ENCODE data around the gene CDH13. TPM values are rescaled to one million over a fixed set of nuclear protein-coding genes. Genes with fewer than 3 reads are reported as not detected.

The CDH13 gene
- total RNA-seq, 1 donor from 2014 or later: 25.7 TPM

DNA sequence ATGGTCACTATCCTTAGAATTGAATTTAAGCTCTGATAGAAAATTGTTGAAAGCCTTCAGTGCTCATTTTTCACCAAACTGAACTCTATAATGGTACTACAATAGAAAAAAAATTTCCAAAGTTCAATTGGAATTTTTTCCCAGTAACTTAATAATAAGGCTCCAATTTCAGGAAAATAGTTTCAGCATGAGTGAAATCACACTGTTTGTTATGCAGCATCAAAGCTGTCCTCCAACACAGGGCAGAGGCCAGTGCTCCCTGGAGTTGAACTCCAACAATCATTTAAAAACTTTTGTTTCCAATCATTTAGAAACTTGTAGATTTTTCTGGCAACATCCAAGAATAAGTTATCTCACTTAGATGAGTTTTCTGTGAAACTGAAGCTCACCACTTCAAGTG lies 1077.9 kb downstream of the CDH13 start:
- DNase-seq (ENCODE audit: low spot score in 2 of 2) (no peak), FAIRE-seq (no peak)

- DNase-seq (ENCODE audit: low spot score in 2 of 2) (no peak), FAIRE-seq (no peak)
Observed at GRCh38 chr16:83705856-83706255, 1079.1 kb downstream of the CDH13 start.

GRCh38 chr16:83706394-83706793 lies 1079.6 kb downstream of the CDH13 start:
- FAIRE-seq (no peak), DNase-seq (ENCODE audit: low spot score in 2 of 2) (no peak)

DNA sequence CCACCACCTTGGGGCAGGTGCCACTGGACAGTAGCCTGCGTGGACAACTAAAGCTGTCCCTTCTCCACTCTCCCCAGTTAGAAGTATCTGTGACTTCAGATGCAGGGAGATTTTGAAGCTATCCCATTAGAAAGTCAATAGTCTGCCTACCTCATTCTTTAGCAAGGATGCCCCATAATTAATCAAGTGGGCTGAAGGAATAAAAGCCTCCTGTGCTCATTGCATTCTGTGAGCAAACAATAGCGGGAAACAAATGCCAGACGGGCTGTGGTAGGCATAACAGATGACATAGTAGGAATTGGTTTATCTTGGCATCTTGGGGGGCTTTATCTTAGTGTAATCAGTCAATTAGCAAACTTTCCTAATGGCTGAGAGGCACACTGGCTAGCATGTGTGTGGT lies 1084.3 kb downstream of the CDH13 start:
- FAIRE-seq (no peak), DNase-seq (ENCODE audit: low spot score in 2 of 2) (no peak)

DNA sequence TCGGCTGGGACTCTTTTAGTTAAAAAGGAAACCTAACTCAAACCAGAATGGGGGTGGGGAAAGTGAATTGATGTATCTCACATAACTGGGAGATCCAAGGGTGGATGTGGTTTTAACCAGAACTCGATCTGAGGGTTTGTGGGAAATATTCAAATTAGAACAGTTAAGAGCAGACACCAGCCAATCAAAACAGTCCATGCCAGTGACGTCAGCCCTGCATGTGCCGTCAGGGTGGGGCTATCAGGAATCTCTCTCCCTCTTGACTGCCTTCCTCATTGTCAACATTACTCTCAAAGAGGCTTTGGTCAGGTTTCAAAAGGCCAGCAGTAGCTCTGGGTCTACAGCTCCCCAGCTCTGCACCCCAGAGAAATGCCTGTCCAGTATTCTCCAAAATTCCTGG lies 1086.8 kb downstream of the CDH13 start:
- no peak for FAIRE-seq

DNA sequence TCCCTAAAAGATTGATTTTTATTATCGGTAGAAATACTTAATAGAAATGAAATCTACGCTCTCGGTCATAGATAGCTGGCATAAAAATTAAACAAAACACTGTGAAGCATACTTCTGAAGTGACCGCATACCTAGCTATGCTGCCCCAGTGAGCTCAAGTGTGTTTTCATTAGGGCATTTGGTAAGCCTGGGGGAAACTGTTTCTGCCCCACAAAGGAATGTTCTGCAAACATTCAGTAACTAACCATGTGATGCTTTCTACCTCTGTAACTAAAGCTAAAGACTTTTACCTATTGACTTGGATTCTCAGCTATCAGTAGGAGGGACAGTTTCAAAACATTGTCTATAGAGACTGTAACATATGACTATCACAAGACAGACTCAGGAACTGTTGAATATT lies 1087.5 kb downstream of the CDH13 start:
- DNase-seq (ENCODE audit: low spot score in 2 of 2) (no peak), FAIRE-seq (no peak)

More for the DNA sequence above, 1086.8 kb downstream of the CDH13 start:
- no peak for DNase-seq (ENCODE audit: low spot score in 2 of 2)

- no peak for DNase-seq (ENCODE audit: low spot score in 2 of 2)
- no peak for FAIRE-seq
Observed at GRCh38 chr16:83715217-83715920, 1088.6 kb downstream of the CDH13 start.

DNA sequence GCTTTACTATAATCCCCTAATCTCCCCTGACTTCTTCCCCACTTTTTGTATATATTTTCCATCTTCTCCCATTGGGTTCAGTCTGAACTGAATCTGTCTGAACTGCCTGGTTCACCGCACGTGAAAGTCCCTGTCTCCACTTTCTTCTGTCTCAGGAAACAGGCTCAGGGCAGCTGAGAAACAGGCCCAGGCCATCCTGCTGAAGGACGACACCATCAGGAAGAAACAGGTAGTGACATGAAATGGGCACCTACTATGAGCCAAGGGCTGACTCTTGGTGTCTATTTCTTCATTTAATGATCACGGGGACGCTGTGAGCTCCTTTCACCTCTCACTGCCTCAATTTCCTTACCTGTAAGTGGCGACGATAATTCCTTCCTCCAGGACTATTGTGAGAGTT lies 1090.5 kb downstream of the CDH13 start:
- DNase-seq (ENCODE audit: low spot score in 2 of 2) (no peak), FAIRE-seq (no peak)

- DNase-seq (ENCODE audit: low spot score in 2 of 2) (peak; percentile 13 to 21), FAIRE-seq (no peak)
Observed at GRCh38 chr16:83717814-83718213, 1091.0 kb downstream of the CDH13 start.

DNA sequence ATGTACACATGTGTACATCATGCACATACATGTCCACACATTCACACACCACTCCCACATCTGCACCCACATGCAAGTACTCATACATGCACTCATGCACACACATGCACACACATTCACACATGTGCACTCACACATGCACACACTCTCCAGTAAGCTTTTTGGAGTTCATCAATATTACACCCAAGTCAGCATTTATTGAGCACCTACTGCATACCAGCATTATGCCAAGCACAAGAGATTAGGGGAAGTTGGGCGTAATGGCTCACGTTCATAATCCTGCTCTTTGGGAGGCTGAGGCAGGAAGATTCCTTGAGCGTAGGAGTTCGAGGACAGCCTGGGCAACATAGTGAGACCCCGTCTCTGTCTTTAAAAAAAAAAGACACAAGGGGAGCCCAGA lies 1093.4 kb downstream of the CDH13 start:
- FAIRE-seq (no peak), DNase-seq (ENCODE audit: low spot score in 2 of 2) (no peak)

GRCh38 chr16:83720981-83721380 lies 1094.2 kb downstream of the CDH13 start:
- DNase-seq (ENCODE audit: low spot score in 2 of 2): no peak
- FAIRE-seq: no peak

DNA sequence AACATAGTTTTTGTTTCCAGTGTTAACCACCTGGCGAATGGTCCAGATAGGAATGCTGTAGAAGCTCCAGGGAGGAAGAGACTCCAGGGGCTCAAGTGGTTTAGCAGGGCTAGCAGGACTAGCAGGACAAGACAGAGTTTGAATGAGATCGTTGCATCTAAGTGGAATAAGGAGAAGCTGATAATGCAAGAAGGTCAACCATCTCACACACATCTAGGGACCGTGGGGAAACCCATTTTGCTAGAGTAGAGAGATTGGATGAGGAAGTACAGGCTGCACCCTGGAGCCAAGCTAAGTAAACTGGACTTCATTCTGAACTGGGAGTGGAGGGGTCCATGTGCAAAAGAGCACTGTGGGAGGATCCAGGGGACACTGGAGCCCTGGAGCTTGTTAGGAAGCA lies 1094.9 kb downstream of the CDH13 start:
- no peak for DNase-seq (ENCODE audit: low spot score in 2 of 2)
- FAIRE-seq: no peak

DNA sequence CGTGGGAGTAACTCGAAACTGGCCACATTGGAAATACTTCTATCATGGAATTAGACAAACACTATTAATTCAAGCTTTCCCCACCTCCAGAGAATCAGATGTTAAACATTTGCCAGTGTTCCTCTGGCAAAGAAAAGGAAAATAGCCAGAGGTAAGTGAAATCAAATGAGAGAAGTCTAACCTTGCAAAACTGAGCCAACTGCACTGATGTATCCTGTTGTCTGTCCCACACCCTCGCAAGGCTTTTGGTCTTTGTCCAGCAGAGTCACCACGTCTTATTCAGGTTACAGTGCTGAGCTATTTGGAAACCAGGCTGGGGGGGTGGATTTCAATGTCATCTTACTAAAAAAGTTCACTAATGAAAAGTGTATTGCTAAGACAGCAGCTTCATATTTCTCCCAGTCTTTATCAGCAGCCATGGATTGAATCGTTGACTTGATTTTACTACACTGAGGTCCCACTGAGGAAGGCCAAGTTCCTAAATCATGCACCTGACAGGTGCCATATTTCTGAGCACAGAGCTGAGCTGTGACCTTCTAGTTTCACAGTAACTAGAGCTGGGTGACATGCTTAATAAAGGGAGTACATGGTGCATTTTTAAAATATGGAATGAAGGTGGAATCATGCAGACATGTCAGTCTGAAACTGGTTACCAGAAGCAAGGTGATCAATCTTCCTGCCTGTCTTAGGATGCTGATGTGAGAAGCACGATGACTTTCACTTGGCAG lies 1095.9 kb downstream of the CDH13 start:
- DNase-seq (ENCODE audit: low spot score in 2 of 2) (no peak), FAIRE-seq (no peak)

DNA sequence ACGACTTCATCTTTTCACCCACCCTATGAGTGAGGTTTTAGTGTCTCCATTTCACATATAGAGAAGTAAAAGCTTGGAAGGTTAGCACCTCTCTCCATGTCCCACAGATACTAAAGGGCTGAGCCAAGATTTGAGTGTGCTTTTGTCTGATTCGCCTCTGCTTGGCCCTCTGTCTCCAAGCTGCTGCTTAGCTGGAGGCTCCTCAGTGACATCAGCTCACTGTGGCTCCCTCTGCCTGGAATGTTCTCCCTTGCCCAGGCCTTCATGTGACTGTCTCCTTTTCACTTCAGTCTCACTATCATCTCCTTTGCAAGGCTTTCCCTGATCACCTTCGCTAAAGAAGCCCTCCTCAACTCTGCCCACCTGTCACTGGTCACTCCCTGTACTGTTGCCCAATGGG lies 1096.5 kb downstream of the CDH13 start:
- FAIRE-seq: no peak

DNA sequence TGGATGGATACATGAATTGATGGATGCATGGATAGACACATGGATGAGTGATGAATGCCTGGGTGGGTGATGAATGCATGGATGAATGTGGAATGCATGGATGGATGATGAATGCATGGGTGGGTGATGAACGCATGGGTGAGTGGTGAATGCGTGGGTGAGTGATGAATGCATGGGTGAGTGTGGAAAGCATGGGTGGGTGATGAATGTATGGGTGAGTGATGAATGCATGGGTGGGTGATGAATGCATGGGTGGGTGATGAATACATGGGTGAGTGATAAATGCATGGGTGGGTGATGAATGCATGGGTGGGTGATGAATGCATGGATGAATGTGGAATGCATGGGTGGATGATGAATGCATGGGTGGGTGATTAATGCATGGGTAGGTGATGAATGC lies 1097.1 kb downstream of the CDH13 start:
- FAIRE-seq: no peak
- no peak for DNase-seq (ENCODE audit: low spot score in 2 of 2)

More for the DNA sequence above, 1096.5 kb downstream of the CDH13 start:
- no peak for DNase-seq (ENCODE audit: low spot score in 2 of 2)

- DNase-seq (ENCODE audit: low spot score in 2 of 2) (no peak), FAIRE-seq (no peak)
Observed at GRCh38 chr16:83724585-83724984, 1097.8 kb downstream of the CDH13 start.

DNA sequence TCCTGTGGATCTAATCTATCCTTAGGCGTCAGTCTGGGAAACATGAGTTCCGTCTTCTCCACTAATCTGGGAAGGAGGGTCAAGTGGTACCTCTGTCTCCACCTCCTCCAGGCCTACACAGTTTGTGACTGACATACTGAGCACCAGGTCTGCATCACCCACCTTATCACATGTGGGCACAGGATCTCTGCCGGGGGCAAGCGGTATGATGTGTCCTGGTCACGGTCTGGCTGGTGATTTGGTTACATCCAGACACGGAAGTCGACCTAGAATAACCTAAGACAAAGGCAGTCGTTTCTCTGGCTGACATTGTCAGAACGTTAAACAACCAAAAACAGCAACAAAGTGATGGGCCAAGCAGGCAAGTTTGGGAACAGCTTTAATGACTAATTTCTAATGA lies 1098.5 kb downstream of the CDH13 start:
- FAIRE-seq (no peak), DNase-seq (ENCODE audit: low spot score in 2 of 2) (no peak)

DNA sequence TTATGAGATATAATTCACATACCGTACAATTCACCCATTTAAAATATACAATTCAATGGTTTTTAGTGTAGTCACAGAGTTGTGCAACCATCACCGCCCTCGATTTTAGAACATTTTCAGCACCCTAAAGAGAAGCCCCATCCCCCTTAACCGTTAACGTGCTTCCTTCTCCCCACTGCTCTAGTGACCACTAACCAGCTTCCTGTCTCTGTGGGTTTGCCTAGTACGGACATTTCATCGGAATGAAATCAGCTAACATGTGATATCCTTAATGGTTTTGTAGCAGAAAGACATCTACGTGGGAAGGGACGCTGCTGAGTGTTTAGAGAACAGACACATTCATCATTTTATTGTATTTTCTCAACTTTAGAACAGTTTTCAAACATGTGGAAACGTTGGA lies 1100.2 kb downstream of the CDH13 start:
- FAIRE-seq (no peak), DNase-seq (ENCODE audit: low spot score in 2 of 2) (peak in 1 of 2 donors; percentile 7)

DNA sequence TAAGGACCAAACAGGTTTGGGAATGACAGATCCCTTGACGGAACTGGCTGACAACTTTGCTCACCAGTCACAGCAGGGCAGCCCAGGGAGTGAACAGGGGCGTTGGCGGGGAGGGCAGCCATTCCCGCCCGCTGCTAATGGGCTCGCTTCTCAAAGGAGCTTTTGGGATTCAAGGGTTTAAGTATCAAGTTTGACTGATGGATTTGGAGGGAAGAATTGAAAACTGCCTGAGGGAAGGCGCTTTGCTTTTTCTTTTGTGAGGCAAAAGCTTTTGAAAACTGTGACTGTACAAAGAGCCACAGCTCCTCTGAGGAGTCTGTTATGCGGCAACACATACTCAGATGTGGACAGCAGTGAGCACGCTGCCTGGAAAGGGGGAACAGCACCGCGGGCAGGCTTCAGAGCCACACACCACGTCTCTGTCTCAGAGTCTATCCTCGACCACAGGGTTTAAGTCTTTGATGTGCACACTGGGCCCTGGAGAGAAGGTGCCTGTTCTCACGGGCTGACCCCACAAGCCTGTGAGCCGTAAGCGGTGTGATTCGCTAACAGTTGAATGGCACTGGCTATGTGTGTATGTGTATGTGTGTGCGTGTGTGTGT lies 1101.1 kb downstream of the CDH13 start:
- no peak for DNase-seq (ENCODE audit: low spot score in 2 of 2)
- FAIRE-seq: no peak

- FAIRE-seq: no peak
Observed at GRCh38 chr16:83728492-83728891, 1101.7 kb downstream of the CDH13 start.

GRCh38 chr16:83730812-83731211 lies 1104.0 kb downstream of the CDH13 start:
- DNase-seq (ENCODE audit: low spot score in 2 of 2): no peak
- no peak for FAIRE-seq

More at GRCh38 chr16:83728492-83728891, 1101.7 kb downstream of the CDH13 start:
- no peak for DNase-seq (ENCODE audit: low spot score in 2 of 2)

DNA sequence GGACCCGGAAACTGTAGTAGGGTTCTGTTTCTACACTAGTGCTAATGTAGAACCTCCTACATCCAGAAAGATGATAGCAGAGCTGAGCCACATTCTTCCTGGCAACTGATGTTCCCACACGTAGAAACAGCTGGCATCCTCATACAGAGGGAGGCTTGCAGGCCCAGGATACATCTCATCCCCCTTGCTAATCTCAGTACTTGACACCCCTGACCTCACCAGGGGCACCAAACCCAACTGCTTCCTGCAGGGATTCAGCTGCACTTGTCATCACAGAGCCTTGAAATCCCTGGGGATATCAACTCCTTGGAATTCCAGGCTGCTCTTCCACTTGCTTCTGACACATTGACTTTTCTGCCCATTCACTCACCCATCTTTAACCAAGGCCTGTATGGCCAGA lies 1105.8 kb downstream of the CDH13 start:
- FAIRE-seq: no peak
- DNase-seq (ENCODE audit: low spot score in 2 of 2): no peak
